Heart right ventricle (tissue), 16 donors: ENCODE results near the gene ZNF747. TPM values are rescaled to one million over a fixed set of nuclear protein-coding genes. Genes with fewer than 3 reads are reported as not detected.
"Not testable (repeated sequence)": the region's sequence is repeated elsewhere in the genome, so short reads cannot be mapped to it uniquely, and the experiment has no call there.

Experiments used
- ATAC-seq, 8 donors: fragments of 200-7000 bp; cut with Tn5 transposase; one replicate each; pipeline ENCODE4 v1.9.1; 2020; ENCODE audit warnings: mild to moderate bottlenecking in 8 of 8, moderate library complexity in 8 of 8, moderate number of reproducible peaks in 1 of 8
- DNase-seq, 2 donors: peaks; one replicate each; pipeline ENCODE4 v3.0.0-alpha.2; 2020
- H3K27ac ChIP-seq, 10 donors: fragments of 200-600 bp; sonication (generic) in 2 of 10; one replicate each; pipeline versions ENCODE4 v1.5.0 to v1.8.0; 2020 to 2022; ENCODE audit warnings: mild to moderate bottlenecking in 3 of 10
- H3K27me3 ChIP-seq, 7 donors: fragments of 200-600 bp; one replicate each; pipeline ENCODE4 v1.8.0; 2021 to 2022; ENCODE audit warnings: mild to moderate bottlenecking in 2 of 7
- H3K36me3 ChIP-seq, 9 donors: fragments of 200-600 bp; sonication (generic) in 1 of 9; one replicate each; pipeline versions ENCODE4 v1.5.0 to v1.8.0; 2020 to 2022; ENCODE audit warnings: mild to moderate bottlenecking in 2 of 9
- H3K4me1 ChIP-seq, 9 donors: fragments of 200-600 bp; sonication (generic) in 1 of 9; one replicate each; pipeline versions ENCODE4 v1.5.0 to v1.8.0; 2020 to 2022; ENCODE audit warnings: mild to moderate bottlenecking in 4 of 9
- H3K4me3 ChIP-seq, 10 donors: fragments of 200-600 bp; sonication (generic) in 2 of 10; one replicate each; pipeline versions ENCODE4 v1.5.0 to v1.8.0; 2020 to 2022; ENCODE audit warnings: mild to moderate bottlenecking in 7 of 10, moderate library complexity in 2 of 10
- H3K9me3 ChIP-seq, 11 donors: fragments of 200-600 bp in 10 of 11; sonication (generic) in 2 of 11; one replicate each; pipeline versions ENCODE4 v1.5.0 to v1.8.0; 2013 to 2022; ENCODE audit warnings: mild to moderate bottlenecking in 2 of 11, control low read depth in 1 of 11, moderate library complexity in 1 of 11
- CTCF ChIP-seq, 9 donors: fragments of 200-600 bp; sonication (generic) in 2 of 9; IDR thresholded peaks; one replicate each; pipeline versions ENCODE4 v1.5.0 to v1.8.0; 2021 to 2022; ENCODE audit warnings: antibody characterized with exemption in 9 of 9, mild to moderate bottlenecking in 5 of 9, moderate library complexity in 1 of 9
- WGBS, 2 donors: extraction: QIAGEN DNeasy Blood & Tissue Kit; methylation state at CpG; one replicate each; pipeline ENCODE4 v1.1.7; 2013; ENCODE audit warnings: inconsistent platforms in 1 of 2; 5-methylcytosine and 5-hydroxymethylcytosine counted together
- intact Hi-C, 10 donors: fragments of 100-400 bp; cut with DNase I; formaldehyde crosslinking; loops; one replicate each; pipeline versions ENCODE4 v1.11.1 to v1.14.2; 2022
- polyA plus RNA-seq, 2 donors: library from polyadenylated mRNA; stranded (reverse); fragments of 200-250 nt; gene quantifications; one replicate each; pipeline ENCODE4 v1.2.3, GENCODE V29; 2013
- total RNA-seq, 10 donors: library from RNA; stranded (reverse); fragmentation: NEBNext Ultra II Directional in 3 of 10; extraction: Animal tissue kit (Norgen Biotek cat#: 25700) in 3 of 10; gene quantifications; one replicate each; pipeline versions ENCODE4 v1.2.1 to v1.2.4, GENCODE V29; 2021 to 2023
- donor health status: Arrhythmogenic right ventricular cardiomyopathy.
- donor health status: ischemic (EF 13 %, LVEDD 7.1; RV severe dilation, severe dysfunction).
- donor health status: healthy with polysubstance abuse.
- donor health status: DM: no; HTN: yes; CAD: no.
- donor health status: DM: no; HTN: no; CAD: no.
- donor health status: ischemic (EF 25% LVEDD 6.9; RV normal size, moderate dysfunction).
- donor health status: ischemic (EF 25% LVEDD 5.7; RV mildly dilated, moderate dysfunction).
- donor health status: healthy.
- donor health status: DM: yes; HTN: yes; CAD: no.
- donor health status: Ischemic cardiomyopathy.
- donor health status: ischemic (EF 35%, LVEDD 5.7; RV mildly dilated, moderate dysfunction).
- donor health status: nonischemic (EF 11% LVEDD 7.7; RV severe dilation, severe dysfunction).
- donor health status: DM: yes; HTN: yes; CAD: no.
- donor health status: PGD.
- donor health status: ischemic (EF 29% LVEDD 5.4; RV normal size, mild dysfunction).
- donor health status: nonischemic (EF 23%, LVEDD 6.1; RV moderate dilation, normal function).

Gene ZNF747
- total and polyA plus RNA-seq, 12 donors = 8.5 to 14.3 (median 10.5) TPM

- Histone ChIP-seq H3K4me3 (no peak overlapping the region), H3K36me3 (no peaks in the 10 kb centered on the region), H3K9me3 (no peaks in the 10 kb centered on the region), H3K4me1 (peaks cover 6 to 56% (median 38%) of the 10 kb centered on the region in 9 donors), H3K27ac (peak overlapping the region; percentile 33 to 82 (median 80)), H3K27me3 (no peaks in the 10 kb centered on the region)
- 43 to 61% methylated on average over 8 of the region's 8 CpGs for WGBS, 2 donors
- TF ChIP-seq CTCF (IDR thresholded peaks at IDR 0.05) = no peak
- peak; percentile 59 to 73 for DNase-seq
- peak; percentile 40 to 87 (median 65) for ATAC-seq
- intact Hi-C loops = loop anchor here in 3 of 10 donors (2.0 to 10.0 kb wide), 4 partner anchors 14 to 474 kb away; partner anchors contain the start of genes ZNF785 (in 2 of the 3), ALDOA (in 1 of the 3) and ZNF689 (in 1 of the 3)
Observed at GRCh38 chr16:30539000-30539964, 4.6 kb upstream of the ZNF747 start.

DNA sequence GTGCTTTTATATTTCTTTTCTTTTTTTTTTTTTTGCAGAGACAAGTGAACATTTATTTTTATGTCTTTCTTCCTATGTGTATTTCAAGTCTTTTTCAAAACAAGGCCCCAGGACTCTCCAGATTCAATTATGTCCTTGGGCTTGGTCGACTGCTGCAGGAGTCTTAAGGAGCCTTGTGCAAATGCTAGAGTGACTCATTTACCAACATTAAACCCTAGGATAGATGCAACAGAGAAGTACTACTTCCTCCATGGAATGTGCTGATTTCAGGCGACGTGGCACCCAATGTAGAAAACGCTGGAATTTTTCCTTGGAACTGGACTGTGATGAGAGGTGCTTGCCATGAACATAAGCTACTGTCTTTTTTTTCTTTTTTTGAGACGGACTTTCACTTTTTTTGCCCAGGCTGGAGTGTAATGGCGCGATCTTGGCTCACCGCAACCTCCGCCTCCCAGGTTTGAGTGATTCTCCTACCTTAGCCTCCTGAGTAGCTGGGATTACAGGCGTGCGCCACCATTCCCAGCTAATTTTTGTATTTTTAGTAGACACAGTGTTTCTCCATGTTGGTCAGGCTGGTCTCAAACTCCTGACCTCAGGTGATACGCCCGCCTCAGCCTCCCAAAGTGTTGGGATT, 1.9 kb upstream of the ZNF747 start:
- H3K36me3 ChIP-seq = peaks cover 0 to 20% (median 13%) of the 10 kb centered on the region in 9 donors
- WGBS, 2 donors = 93 to 95% methylated on average over 13 of the region's 13 CpGs
- H3K9me3 ChIP-seq, ATAC-seq, DNase-seq, H3K27me3 ChIP-seq: not testable (repeated sequence)
- peak overlapping the region in 6 of 10 donors; percentile 89 to 98 (median 98) for H3K27ac ChIP-seq
- H3K4me3 ChIP-seq = peak overlapping the region in 2 of 10 donors; percentile 80 to 89
- intact Hi-C loops = loop anchor here in 3 of 10 donors (10.0 kb wide), 3 partner anchors 48 to 472 kb away; partner anchors contain the start of genes ZNF785 (in 2 of the 3), ALDOA (in 1 of the 3) and ZNF689 (in 1 of the 3)
- H3K4me1 ChIP-seq = peaks cover under 1 to 57% (median 40%) of the 10 kb centered on the region in 9 donors

- intact Hi-C loops = loop anchor here in 9 of 10 donors (1.0 to 10.0 kb wide), 7 partner anchors 21 to 471 kb away; partner anchors contain the start of genes ZNF764 (in 6 of the 9), ZNF785 (in 3 of the 9), ALDOA (in 1 of the 9) and ZNF689 (in 1 of the 9)
- Histone ChIP-seq H3K27me3 (no peaks in the 10 kb centered on the region), H3K36me3 (peaks cover 0 to 27% (median 18%) of the 10 kb centered on the region in 9 donors), H3K4me1 (peaks cover 0 to 50% (median 33%) of the 10 kb centered on the region in 9 donors), H3K9me3 (no peaks in the 10 kb centered on the region), H3K4me3 (peak overlapping the region; percentile 71 to 94 (median 80)), H3K27ac (peak overlapping the region; percentile 78 to 98 (median 96))
- ATAC-seq = peak; percentile 38 to 83 (median 70)
- 29 to 31% methylated on average over 12 of the region's 12 CpGs for WGBS, 2 donors
- peak; percentile 26 to 82 (median 59) for TF ChIP-seq CTCF (IDR thresholded peaks at IDR 0.05)
- DNase-seq = peak; percentile 67 to 73
Observed at GRCh38 chr16:30535777-30536190, 1.1 kb upstream of the ZNF747 start.

- no peak for DNase-seq
- Histone ChIP-seq H3K9me3 (no peaks in the 10 kb centered on the region), H3K4me1 (peaks cover 0 to 45% (median 31%) of the 10 kb centered on the region in 9 donors), H3K27me3 (no peaks in the 10 kb centered on the region), H3K36me3 (peaks cover 0 to 32% (median 18%) of the 10 kb centered on the region in 9 donors), H3K27ac (peak overlapping the region; percentile 78 to 98 (median 96)), H3K4me3 (peak overlapping the region; percentile 71 to 94 (median 80))
- 5 to 9% methylated on average over 18 of the region's 18 CpGs for WGBS, 2 donors
- intact Hi-C loops = loop anchor here in 9 of 10 donors (1.0 to 10.0 kb wide), 7 partner anchors 22 to 470 kb away; partner anchors contain the start of genes ZNF764 (in 6 of the 9), ZNF785 (in 3 of the 9), ALDOA (in 1 of the 9) and ZNF689 (in 1 of the 9)
- no peak for TF ChIP-seq CTCF (IDR thresholded peaks at IDR 0.05)
- ATAC-seq = peak in 3 of 8 donors; percentile 0 to 4 (median 0)
Observed at GRCh38 chr16:30535106-30535776, 583 bp upstream of the ZNF747 start.
